ENCODE measurements around the gene SPC24.
"Not testable (repeated sequence)": the region's sequence is repeated elsewhere in the genome, so short reads cannot be mapped to it uniquely, and the experiment has no call there.

GRCh38 chr19:11097367-11097766, 58.2 kb downstream of the SPC24 start:
- not testable (repeated sequence) for TF ChIP-seq CTCF (IDR thresholded peaks at IDR 0.05); POLR2AphosphoS5 (IDR thresholded peaks at IDR 0.05; ENCODE audit: low read depth, low read length); SIN3A (IDR thresholded peaks at IDR 0.05; ENCODE audit: borderline replicate concordance, insufficient read depth, low read depth, low read length); TCF7L2 (IDR thresholded peaks at IDR 0.05; ENCODE audit: low read depth, low read length); REST (IDR thresholded peaks at IDR 0.05; ENCODE audit: insufficient read depth in 1 of 2, low read depth in 2 of 2, low read length in 1 of 2)

Measured in Panc1 (cell line).